Measurements from ENCODE around the gene ERVH48-1. TPM values are rescaled to one million over a fixed set of nuclear protein-coding genes. Genes with fewer than 3 reads are reported as not detected.

Gene ERVH48-1
- polyA plus RNA-seq, 2 of the 4 experiments (the other 2 are of a cell fraction) = not detected

- TF ChIP-seq RCOR1 (IDR thresholded peaks at IDR 0.05; ENCODE audit: low read depth, low read length) (no peak), FOXS1 (CRISPR knock-in tag; IDR thresholded peaks at IDR 0.05) (no peak)
Observed at GRCh38 chr21:42892582-42892930, 32.9 kb downstream of the ERVH48-1 start (continued).

- TF ChIP-seq BHLHE40 (IDR thresholded peaks at IDR 0.05; ENCODE audit: low read depth, low read length) (no peak), SMC3 (IDR thresholded peaks at IDR 0.05) (no peak), HES2 (IDR thresholded peaks at IDR 0.05) (no peak), FOSB (CRISPR knock-in tag; IDR thresholded peaks at IDR 0.05) (no peak), EHMT2 (IDR thresholded peaks at IDR 0.05; ENCODE audit: low read depth) (no peak), ZSCAN20 (CRISPR knock-in tag; IDR thresholded peaks at IDR 0.05) (no peak), RARB (CRISPR knock-in tag; IDR thresholded peaks at IDR 0.05) (no peak), KDM5A (IDR thresholded peaks at IDR 0.05) (no peak), REST (IDR thresholded peaks at IDR 0.05) (no peak), RCOR1 (IDR thresholded peaks at IDR 0.05; ENCODE audit: low read depth, low read length) (no peak), CHD4 (IDR thresholded peaks at IDR 0.05; ENCODE audit: borderline replicate concordance) (no peak), HOXB13 (CRISPR knock-in tag; IDR thresholded peaks at IDR 0.05; ENCODE audit: low read depth) (no peak), PHF8 (IDR thresholded peaks at IDR 0.05; ENCODE audit: borderline replicate concordance, low read depth) (no peak), SREBF2 (IDR thresholded peaks at IDR 0.05) (no peak), ESRRA (IDR thresholded peaks at IDR 0.05; ENCODE audit: borderline replicate concordance, low read length) (no peak)
- Histone ChIP-seq H3K4me3 (no peak overlapping the region), H3K4me2 (no peak overlapping the region), H3K9me3 (no peaks in the 10 kb centered on the region), H3K4me1 (peaks cover 5% of the 10 kb centered on the region; the same call in 2 of the 3 replicates), H3K27ac (no peak overlapping the region)
- WGBS (ENCODE audit: missing lambda C conversion rate) = 94% methylated on average over 5 of the region's 5 CpGs
- POLR2A ChIA-PET = no interaction called here
- DNase-seq (ENCODE audit: low read depth in 1 of 2, low spot score in 1 of 2) (no peak), FAIRE-seq (no peak), ATAC-seq (no peak)
- CTCF ChIA-PET = interaction anchor here (0.6 kb wide), 1 partner anchor 104 kb away, joined by 3 read pairs; no protein-coding TSS in a partner anchor
Observed at GRCh38 chr21:42887326-42887725, 38.1 kb downstream of the ERVH48-1 start.

GRCh38 chr21:42883921-42884320, 41.5 kb downstream of the ERVH48-1 start:
- ChIA-PET POLR2A (no interaction called here), CTCF (no interaction called here)
- Histone ChIP-seq H3K4me1 (no peaks in the 10 kb centered on the region), H3K27ac (no peak overlapping the region), H3K4me3 (no peak overlapping the region), H3K4me2 (no peak overlapping the region), H3K9me3 (no peaks in the 10 kb centered on the region)
- ATAC-seq = no peak
- FAIRE-seq = no peak
- DNase-seq (ENCODE audit: low read depth in 1 of 2, low spot score in 1 of 2) = no peak
- WGBS (ENCODE audit: missing lambda C conversion rate) = 94% methylated on average over 1 of the region's 1 CpG
- TF ChIP-seq NR3C1 (IDR thresholded peaks at IDR 0.05) = no peak
- TF ChIP-seq BHLHE40 (IDR thresholded peaks at IDR 0.05; ENCODE audit: low read depth, low read length) = no peak
- TF ChIP-seq CHD4 (IDR thresholded peaks at IDR 0.05; ENCODE audit: borderline replicate concordance) = no peak
- TF ChIP-seq CBX8 (IDR thresholded peaks at IDR 0.05) = no peak
- TF ChIP-seq JUN (IDR thresholded peaks at IDR 0.05) = no peak
- no peak for TF ChIP-seq CEBPB (IDR thresholded peaks at IDR 0.05)
- no peak for TF ChIP-seq KDM5A (IDR thresholded peaks at IDR 0.05)
- TF ChIP-seq PBX3 (IDR thresholded peaks at IDR 0.05) = no peak
- TF ChIP-seq KDM1A (IDR thresholded peaks at IDR 0.05; ENCODE audit: low read depth) = no peak
- no peak for TF ChIP-seq RFX5 (IDR thresholded peaks at IDR 0.05)
- TF ChIP-seq EP300 (IDR thresholded peaks at IDR 0.05) = no peak
- no peak for TF ChIP-seq SMC3 (IDR thresholded peaks at IDR 0.05)
- TF ChIP-seq HOXB13 (CRISPR knock-in tag; IDR thresholded peaks at IDR 0.05; ENCODE audit: low read depth) = no peak
- TF ChIP-seq POLR2AphosphoS2 (conservative IDR thresholded peaks at IDR 0.05; ENCODE audit: low read length) = no peak
